Measurements from ENCODE around the gene GIT1. TPM values are rescaled to one million over a fixed set of nuclear protein-coding genes. Genes with fewer than 3 reads are reported as not detected.

GIT1 gene
- total and polyA plus RNA-seq, 9 of the 15 experiments (the other 6 are each of a cell fraction or from before 2014, with no cell fraction given), result 0.35 to 35.3 (median 17.1) TPM

GRCh38 chr17:29591737-29592608, 2.5 kb upstream of the GIT1 start (continued):
- TF ChIP-seq, protein P1, sequence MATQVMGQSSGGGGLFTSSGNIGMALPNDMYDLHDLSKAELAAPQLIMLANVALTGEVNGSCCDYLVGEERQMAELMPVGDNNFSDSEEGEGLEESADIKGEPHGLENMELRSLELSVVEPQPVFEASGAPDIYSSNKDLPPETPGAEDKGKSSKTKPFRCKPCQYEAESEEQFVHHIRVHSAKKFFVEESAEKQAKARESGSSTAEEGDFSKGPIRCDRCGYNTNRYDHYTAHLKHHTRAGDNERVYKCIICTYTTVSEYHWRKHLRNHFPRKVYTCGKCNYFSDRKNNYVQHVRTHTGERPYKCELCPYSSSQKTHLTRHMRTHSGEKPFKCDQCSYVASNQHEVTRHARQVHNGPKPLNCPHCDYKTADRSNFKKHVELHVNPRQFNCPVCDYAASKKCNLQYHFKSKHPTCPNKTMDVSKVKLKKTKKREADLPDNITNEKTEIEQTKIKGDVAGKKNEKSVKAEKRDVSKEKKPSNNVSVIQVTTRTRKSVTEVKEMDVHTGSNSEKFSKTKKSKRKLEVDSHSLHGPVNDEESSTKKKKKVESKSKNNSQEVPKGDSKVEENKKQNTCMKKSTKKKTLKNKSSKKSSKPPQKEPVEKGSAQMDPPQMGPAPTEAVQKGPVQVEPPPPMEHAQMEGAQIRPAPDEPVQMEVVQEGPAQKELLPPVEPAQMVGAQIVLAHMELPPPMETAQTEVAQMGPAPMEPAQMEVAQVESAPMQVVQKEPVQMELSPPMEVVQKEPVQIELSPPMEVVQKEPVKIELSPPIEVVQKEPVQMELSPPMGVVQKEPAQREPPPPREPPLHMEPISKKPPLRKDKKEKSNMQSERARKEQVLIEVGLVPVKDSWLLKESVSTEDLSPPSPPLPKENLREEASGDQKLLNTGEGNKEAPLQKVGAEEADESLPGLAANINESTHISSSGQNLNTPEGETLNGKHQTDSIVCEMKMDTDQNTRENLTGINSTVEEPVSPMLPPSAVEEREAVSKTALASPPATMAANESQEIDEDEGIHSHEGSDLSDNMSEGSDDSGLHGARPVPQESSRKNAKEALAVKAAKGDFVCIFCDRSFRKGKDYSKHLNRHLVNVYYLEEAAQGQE (IDR thresholded peaks at IDR 0.05; ENCODE audit: borderline replicate concordance), result peak; percentile 80
- TF ChIP-seq, protein P1 (CRISPR knock-in tag; IDR thresholded peaks at IDR 0.05; ENCODE audit: low read depth), result no peak
- TF ChIP-seq MXI1 (IDR thresholded peaks at IDR 0.05; ENCODE audit: low read depth, low read length) (peak; percentile 20; the same call in 1 of the 2 replicates), KLF16 (IDR thresholded peaks at IDR 0.05) (peak; percentile 63; the same call in 1 of the 2 replicates), POLR2B (IDR thresholded peaks at IDR 0.05; ENCODE audit: low read depth, partially characterized antibody) (no peak), CREBBP (IDR thresholded peaks at IDR 0.05; ENCODE audit: low read depth, low read length) (no peak), SPI1 (IDR thresholded peaks at IDR 0.05; ENCODE audit: borderline replicate concordance, low read depth, low read length) (peak; percentile 39; the same call in 1 of the 2 replicates), BHLHE40 (IDR thresholded peaks at IDR 0.05; ENCODE audit: low read length) (0 out of 2 replicates have a peak, but pooled peaks have one; percentile 16), RB1 (IDR thresholded peaks at IDR 0.05; ENCODE audit: low read depth) (peak; percentile 96), E2F3 (CRISPR knock-in tag; IDR thresholded peaks at IDR 0.05) (0 out of 2 replicates have a peak, but pooled peaks have one; percentile 48), NR2C1 (IDR thresholded peaks at IDR 0.05) (no peak), NR2C1 (tag; IDR thresholded peaks at IDR 0.05) (no peak), KDM2B (CRISPR knock-in tag; IDR thresholded peaks at IDR 0.05) (0 out of 2 replicates have a peak, but pooled peaks have one; percentile 8), E2F6 (IDR thresholded peaks at IDR 0.05; ENCODE audit: borderline replicate concordance in 1 of 2, extremely low read depth in 1 of 2, insufficient read depth in 1 of 2, insufficient read length in 1 of 2, low read depth in 1 of 2, low read length in 1 of 2, poor library complexity in 1 of 2, severe bottlenecking in 1 of 2) (peak in 1 of 2 experiments; percentile 53), HEY1 (CRISPR knock-in tag; IDR thresholded peaks at IDR 0.05; ENCODE audit: borderline replicate concordance) (no peak), BCOR (IDR thresholded peaks at IDR 0.05) (0 out of 2 replicates have a peak, but pooled peaks have one; percentile 13), NFXL1 (CRISPR knock-in tag; IDR thresholded peaks at IDR 0.05) (no peak)
- TF ChIP-seq, protein P2, sequence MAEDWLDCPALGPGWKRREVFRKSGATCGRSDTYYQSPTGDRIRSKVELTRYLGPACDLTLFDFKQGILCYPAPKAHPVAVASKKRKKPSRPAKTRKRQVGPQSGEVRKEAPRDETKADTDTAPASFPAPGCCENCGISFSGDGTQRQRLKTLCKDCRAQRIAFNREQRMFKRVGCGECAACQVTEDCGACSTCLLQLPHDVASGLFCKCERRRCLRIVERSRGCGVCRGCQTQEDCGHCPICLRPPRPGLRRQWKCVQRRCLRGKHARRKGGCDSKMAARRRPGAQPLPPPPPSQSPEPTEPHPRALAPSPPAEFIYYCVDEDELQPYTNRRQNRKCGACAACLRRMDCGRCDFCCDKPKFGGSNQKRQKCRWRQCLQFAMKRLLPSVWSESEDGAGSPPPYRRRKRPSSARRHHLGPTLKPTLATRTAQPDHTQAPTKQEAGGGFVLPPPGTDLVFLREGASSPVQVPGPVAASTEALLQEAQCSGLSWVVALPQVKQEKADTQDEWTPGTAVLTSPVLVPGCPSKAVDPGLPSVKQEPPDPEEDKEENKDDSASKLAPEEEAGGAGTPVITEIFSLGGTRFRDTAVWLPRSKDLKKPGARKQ (CRISPR knock-in tag; IDR thresholded peaks at IDR 0.05), result no peak

Data from K562 (cell line).